GM21528 (cell line): Measurements from ENCODE around the gene ZNF561.
"Not testable (repeated sequence)": the region's sequence is repeated elsewhere in the genome, so short reads cannot be mapped to it uniquely, and the experiment has no call there.

ENCODE experiments used
- ATAC-seq: cut with Tn5 transposase; IDR thresholded peaks from one replicate; pipeline ENCODE4 v1.9.1; 2021; ENCODE audit warnings: mild to moderate bottlenecking, moderate library complexity; ENCODE audit not compliant: unreplicated experiment, low FRiP score

The ZNF561 gene

GRCh38 chr19:9582081-9582725 lies 38.8 kb downstream of the ZNF561 start:
- not testable (repeated sequence) for ATAC-seq

- ATAC-seq = no peak
Measured at GRCh38 chr19:9580728-9581127, 40.3 kb downstream of the ZNF561 start.

GRCh38 chr19:9570255-9570654 lies 50.8 kb downstream of the ZNF561 start:
- no peak for ATAC-seq

DNA sequence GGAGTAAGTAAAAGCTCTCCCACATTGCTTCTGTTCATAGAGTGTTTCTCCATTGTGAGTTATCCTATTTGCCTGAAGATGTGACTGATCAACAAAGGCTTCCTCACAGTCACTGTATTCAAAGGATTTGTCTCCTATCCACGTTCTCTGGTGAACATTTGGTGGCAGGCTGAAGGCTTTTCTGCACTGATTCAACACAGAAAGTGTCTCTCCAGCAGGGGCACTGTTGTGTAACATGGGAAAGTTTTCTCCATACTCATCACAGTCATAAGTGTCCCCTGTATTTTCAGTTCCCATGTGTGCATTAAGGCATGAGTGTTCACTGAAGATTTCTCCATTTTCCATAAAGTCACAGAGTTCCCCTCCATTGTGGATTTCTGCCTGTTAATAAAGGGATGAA lies 54.3 kb downstream of the ZNF561 start:
- ATAC-seq = no peak

GRCh38 chr19:9565900-9566705 lies 54.9 kb downstream of the ZNF561 start:
- no peak for ATAC-seq
